Mesenchymal stem cell (in vitro differentiated cells and primary cell): ENCODE measurements around the gene MYO1E.
A peak's percentile ranks its signal among the peaks of the same experiment; 100 is the strongest.

Experiments
- DNase-seq: peaks from one replicate; pipeline ENCODE4 v3.0.0-alpha.2; 2013
- H2AFZ ChIP-seq: one replicate; pipeline ENCODE4 v1.6.1; 2013; ENCODE audit warnings: low read depth, mild to moderate bottlenecking, control low read depth, inconsistent platforms, low read length, moderate library complexity
- H2AK5ac ChIP-seq: 2 replicates; pipeline ENCODE4 v1.6.1; 2013; ENCODE audit warnings: low read length, moderate library complexity, mild to moderate bottlenecking, inconsistent platforms; ENCODE audit not compliant: severe bottlenecking
- H2BK120ac ChIP-seq: one replicate; pipeline ENCODE4 v1.6.1; 2013; ENCODE audit warnings: low read depth, mild to moderate bottlenecking, inconsistent platforms, low read length, moderate library complexity
- H2BK12ac ChIP-seq, 2 experiments: one replicate each; pipeline ENCODE4 v1.6.1; 2013; ENCODE audit warnings: inconsistent platforms in 2 of 2, low read length in 2 of 2, mild to moderate bottlenecking in 2 of 2, moderate library complexity in 2 of 2, control low read depth in 1 of 2
- H2BK15ac ChIP-seq: one replicate; pipeline ENCODE4 v1.6.1; 2013; ENCODE audit warnings: mild to moderate bottlenecking, low read depth, inconsistent platforms; ENCODE audit not compliant: poor library complexity, severe bottlenecking
- H2BK5ac ChIP-seq: 2 replicates; pipeline ENCODE4 v1.6.1; 2013; ENCODE audit warnings: low read depth, mild to moderate bottlenecking, low read length, control low read depth, inconsistent platforms; ENCODE audit not compliant: poor library complexity, severe bottlenecking
- H3K14ac ChIP-seq, 2 experiments: one replicate each; pipeline ENCODE4 v1.6.1; 2013; ENCODE audit warnings: inconsistent platforms in 2 of 2, low read length in 2 of 2, control low read depth in 1 of 2, mild to moderate bottlenecking in 1 of 2, moderate library complexity in 1 of 2
- H3K18ac ChIP-seq, 2 experiments: one replicate each; pipeline ENCODE4 v1.6.1; 2013; ENCODE audit warnings: inconsistent platforms in 2 of 2, low read length in 2 of 2, control low read depth in 1 of 2, low read depth in 1 of 2, mild to moderate bottlenecking in 1 of 2
- H3K23ac ChIP-seq, 2 experiments: one replicate each; pipeline ENCODE4 v1.6.1; 2013; ENCODE audit warnings: inconsistent platforms in 2 of 2, low read length in 2 of 2, mild to moderate bottlenecking in 2 of 2, moderate library complexity in 2 of 2, control low read depth in 1 of 2
- H3K27ac ChIP-seq: 2 replicates; pipeline ENCODE4 v1.5.1; 2013; ENCODE audit warnings: mild to moderate bottlenecking, moderate library complexity, low read length, control low read depth, inconsistent platforms; ENCODE audit not compliant: poor library complexity, severe bottlenecking
- H3K27me3 ChIP-seq, 2 experiments: 2 replicates each; pipeline versions ENCODE4 v1.6.1 to v1.7.0; 2013; ENCODE audit warnings: low read length in 2 of 2, mild to moderate bottlenecking in 2 of 2, moderate library complexity in 2 of 2, control low read depth in 1 of 2, inconsistent platforms in 1 of 2; ENCODE audit not compliant: control insufficient read depth in 1 of 2, insufficient read depth in 1 of 2
- H3K36me3 ChIP-seq, 2 experiments: 2 replicates each; pipeline versions ENCODE4 v1.6.1 to v1.7.0; 2013; ENCODE audit warnings: low read length in 2 of 2, control low read depth in 1 of 2, inconsistent platforms in 1 of 2, low read depth in 1 of 2, mild to moderate bottlenecking in 1 of 2; ENCODE audit not compliant: insufficient read depth in 2 of 2, control insufficient read depth in 1 of 2
- H3K4ac ChIP-seq, 2 experiments: one replicate each; pipeline ENCODE4 v1.6.1; 2013; ENCODE audit warnings: inconsistent platforms in 2 of 2, low read length in 2 of 2, mild to moderate bottlenecking in 2 of 2, moderate library complexity in 2 of 2, control low read depth in 1 of 2, low read depth in 1 of 2
- H3K4me1 ChIP-seq: 2 replicates; pipeline ENCODE4 v1.6.1; 2013; ENCODE audit warnings: low read depth, low read length, control low read depth; ENCODE audit not compliant: control insufficient read depth, insufficient read depth
- H3K4me2 ChIP-seq: 2 replicates; pipeline ENCODE4 v1.6.1; 2013; ENCODE audit warnings: low read length, mild to moderate bottlenecking, inconsistent platforms; ENCODE audit not compliant: poor library complexity, severe bottlenecking
- H3K4me3 ChIP-seq, 2 experiments: 2 replicates each; pipeline versions ENCODE4 v1.5.1 to v1.7.0; 2013; ENCODE audit warnings: low read length in 2 of 2, mild to moderate bottlenecking in 2 of 2, control low read depth in 1 of 2, low read depth in 1 of 2; ENCODE audit not compliant: insufficient read depth in 1 of 2
- H3K79me1 ChIP-seq: replicated peaks from 2 replicates; pipeline ENCODE4 v1.6.1; 2013; ENCODE audit warnings: mild to moderate bottlenecking, control low read depth, low read length, inconsistent platforms; ENCODE audit not compliant: poor library complexity, severe bottlenecking
- H3K9ac ChIP-seq: 2 replicates; pipeline ENCODE4 v1.7.0; 2013; ENCODE audit warnings: mild to moderate bottlenecking, low read length, moderate library complexity
- H3K9me3 ChIP-seq: 2 replicates; pipeline ENCODE4 v1.7.0; 2013; ENCODE audit warnings: mild to moderate bottlenecking, low read length; ENCODE audit not compliant: control insufficient read depth
- H4K8ac ChIP-seq: one replicate; pipeline ENCODE4 v1.6.1; 2013; ENCODE audit warnings: inconsistent platforms, mild to moderate bottlenecking, low read length, moderate library complexity
- H4K91ac ChIP-seq: one replicate; pipeline ENCODE4 v1.6.1; 2013; ENCODE audit warnings: mild to moderate bottlenecking, low read length, inconsistent platforms
- WGBS: methylation state at CpG from one replicate; pipeline ENCODE4 v1.1.7; 2013; ENCODE audit warnings: mixed read lengths; 5-methylcytosine and 5-hydroxymethylcytosine counted together

The MYO1E gene

DNA sequence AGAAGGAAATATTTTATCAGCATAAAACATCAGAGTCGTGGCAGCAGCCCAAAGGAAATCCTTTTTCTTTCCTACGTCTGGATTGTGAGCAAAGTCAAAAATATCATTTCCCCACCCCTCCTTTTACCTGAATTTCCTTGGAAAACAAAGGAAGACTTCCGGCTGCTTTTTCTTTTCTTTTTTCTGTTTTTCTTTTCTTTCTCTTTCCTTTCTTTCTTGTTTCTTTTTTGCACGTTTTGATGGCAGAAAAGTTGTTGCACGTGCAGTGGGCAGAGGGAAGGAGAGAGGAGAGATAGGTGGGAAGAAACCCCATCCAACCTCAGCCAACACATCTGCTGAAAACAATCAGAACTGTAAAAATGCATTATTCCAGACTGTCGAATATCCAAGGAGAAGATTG, 544 bp upstream of the MYO1E start:
- H2BK120ac ChIP-seq = no peak overlapping the region
- no peaks in the 10 kb centered on the region for H3K27me3 ChIP-seq
- 27% methylated on average over 3 of the region's 6 CpGs for WGBS

DNA sequence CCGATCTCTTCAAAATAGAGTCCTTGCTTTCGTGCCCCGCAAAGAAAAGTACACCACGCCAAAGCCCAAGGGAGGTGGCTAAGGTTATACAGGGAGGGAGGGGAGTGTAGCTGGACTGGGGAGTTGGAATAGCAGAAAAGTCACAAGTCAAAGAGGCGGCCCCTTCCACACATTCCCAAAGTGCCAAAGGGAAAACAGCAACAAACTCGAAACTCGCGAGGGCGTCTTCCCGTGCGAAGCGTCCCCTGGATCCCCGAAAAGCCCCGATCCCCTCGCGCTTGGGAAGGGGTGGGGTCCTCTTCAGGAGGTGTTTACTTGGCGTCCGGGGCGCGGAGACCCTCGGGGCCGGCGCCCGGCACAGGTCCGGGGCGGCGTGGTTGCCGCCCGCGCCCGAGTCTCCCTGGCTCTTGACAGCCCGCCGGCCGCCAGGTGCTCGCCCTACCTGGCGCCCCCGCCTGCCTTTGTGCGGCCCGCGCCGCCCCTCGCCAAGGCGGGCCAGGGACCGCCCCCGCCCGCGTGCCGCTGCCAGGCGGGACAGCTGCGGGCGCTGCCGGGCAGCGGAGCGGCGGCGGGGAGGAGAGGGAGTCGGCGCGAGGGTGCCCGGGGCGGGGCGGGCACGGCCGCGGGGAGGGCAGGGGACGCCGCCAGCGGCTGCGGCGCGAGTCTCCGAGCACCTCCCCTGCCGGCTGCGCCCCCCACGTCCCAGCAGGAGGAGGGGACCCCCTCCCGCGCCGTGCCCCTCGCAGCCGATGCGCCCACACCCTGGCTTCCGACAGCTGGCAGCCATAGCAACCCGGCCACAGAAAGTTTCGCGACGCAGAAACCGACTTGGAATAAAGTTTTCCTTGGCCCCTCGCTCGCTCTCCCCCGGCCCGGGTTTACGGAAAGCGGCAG, 966 bp downstream of the MYO1E start:
- Histone ChIP-seq H2BK15ac (peak overlapping the region; percentile 96), H3K4me3 (peak overlapping the region; percentile 79 to 97), H4K91ac (no peak overlapping the region), H3K4me2 (peak overlapping the region; percentile 82), H3K4me1 (peaks cover 5% of the 10 kb centered on the region), H3K18ac (peak overlapping the region; percentile 73 to 93), H3K14ac (peak overlapping the region; percentile 40 to 79), H2AK5ac (no peak overlapping the region), H3K23ac (peak overlapping the region in 1 of 2 experiments; percentile 75), H3K4ac (peak overlapping the region; percentile 82 to 94), H2BK5ac (peak overlapping the region; percentile 98), H3K9ac (peak overlapping the region; percentile 90), H3K36me3 (peaks cover 0 to 20% of the 10 kb centered on the region in 2 experiments), H3K27ac (peak overlapping the region; percentile 95), H2BK12ac (peak overlapping the region; percentile 31 to 72), H3K9me3 (no peaks in the 10 kb centered on the region), H2BK120ac (peak overlapping the region; percentile 65), H4K8ac (peak overlapping the region; percentile 56), H3K79me1 (peaks cover 2% of the 10 kb centered on the region), H2AFZ (peak overlapping the region; percentile 54), H3K27me3 (no peaks in the 10 kb centered on the region)
- DNase-seq = no peak
- WGBS = 2% methylated on average over 59 of the region's 93 CpGs

More for the DNA sequence above, 544 bp upstream of the MYO1E start:
- H3K4me2 ChIP-seq = peak overlapping the region; percentile 76
- H2AK5ac ChIP-seq = no peak overlapping the region
- peaks cover 2% of the 10 kb centered on the region for H3K79me1 ChIP-seq
- H4K8ac ChIP-seq = no peak overlapping the region
- H2BK15ac ChIP-seq = no peak overlapping the region
- no peak overlapping the region for H3K4ac ChIP-seq
- no peak overlapping the region for H4K91ac ChIP-seq
- peaks cover 4% of the 10 kb centered on the region for H3K4me1 ChIP-seq
- peaks cover 0 to 12% of the 10 kb centered on the region in 2 experiments for H3K36me3 ChIP-seq
- H3K9ac ChIP-seq = peak overlapping the region; percentile 90
- no peaks in the 10 kb centered on the region for H3K9me3 ChIP-seq
- H2BK5ac ChIP-seq = peak overlapping the region; percentile 80
- no peak overlapping the region for H3K23ac ChIP-seq
- H3K27ac ChIP-seq = peak overlapping the region; percentile 95
- H3K14ac ChIP-seq = no peak overlapping the region
- no peak overlapping the region for H2AFZ ChIP-seq
- H2BK12ac ChIP-seq = no peak overlapping the region
- H3K4me3 ChIP-seq = peak overlapping the region in 1 of 2 experiments; percentile 79
- DNase-seq = no peak
- no peak overlapping the region for H3K18ac ChIP-seq

DNA sequence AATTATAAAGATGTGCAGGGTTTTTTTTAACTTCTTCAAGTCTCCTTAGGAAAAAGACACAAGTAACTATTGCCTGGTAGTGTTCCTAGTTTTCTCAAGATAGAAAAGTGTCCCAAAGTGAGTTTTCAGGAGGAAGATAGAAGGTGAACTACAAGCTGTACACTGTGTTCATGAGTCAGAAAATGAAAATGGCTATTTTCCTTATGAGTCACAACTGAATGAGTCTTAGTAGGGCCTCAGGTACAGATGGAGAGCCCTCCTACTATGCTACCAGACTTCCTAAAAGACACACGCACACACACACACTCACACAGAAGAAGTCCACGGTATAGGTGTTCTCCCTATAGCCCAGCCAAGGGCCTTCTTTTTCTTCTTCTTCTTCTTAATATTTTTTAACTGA, 3.1 kb downstream of the MYO1E start:
- Histone ChIP-seq H2AFZ (no peak overlapping the region), H3K23ac (no peak overlapping the region), H3K79me1 (peaks cover 2% of the 10 kb centered on the region), H2BK12ac (no peak overlapping the region), H3K4me2 (no peak overlapping the region), H3K27ac (no peak overlapping the region), H3K4me3 (peak overlapping the region in 1 of 2 experiments; percentile 79), H3K18ac (no peak overlapping the region), H4K91ac (no peak overlapping the region), H2BK5ac (no peak overlapping the region), H3K14ac (no peak overlapping the region), H4K8ac (no peak overlapping the region), H3K9me3 (no peaks in the 10 kb centered on the region), H2AK5ac (no peak overlapping the region), H2BK120ac (no peak overlapping the region), H3K27me3 (no peaks in the 10 kb centered on the region), H3K4me1 (peaks cover 6% of the 10 kb centered on the region), H3K9ac (no peak overlapping the region), H3K4ac (no peak overlapping the region), H3K36me3 (peaks cover 0 to 24% of the 10 kb centered on the region in 2 experiments), H2BK15ac (no peak overlapping the region)
- WGBS = 90% methylated on average over 2 of the region's 2 CpGs
- no peak for DNase-seq

DNA sequence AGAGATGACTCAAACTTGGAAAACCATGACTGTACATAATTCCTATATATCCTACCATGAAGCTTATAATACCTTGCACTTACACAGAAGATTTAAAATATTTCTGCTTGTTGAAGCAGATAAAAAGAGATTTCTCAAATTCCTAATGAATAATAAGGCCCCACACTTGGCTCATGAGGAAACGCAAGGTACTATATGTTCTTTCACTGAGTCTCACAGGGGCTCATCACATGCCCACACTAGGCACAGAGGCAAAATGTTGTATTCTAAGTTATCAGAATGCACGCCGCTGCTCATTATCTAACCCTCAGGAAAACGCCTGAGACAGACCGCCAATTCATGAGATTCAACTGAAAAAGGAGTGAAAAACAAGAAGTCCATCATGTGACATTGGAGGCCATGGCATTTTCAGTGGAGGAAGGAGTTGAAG, 5.6 kb downstream of the MYO1E start:
- Histone ChIP-seq H2AK5ac (no peak overlapping the region), H3K79me1 (peaks cover 2% of the 10 kb centered on the region)
- 96% methylated on average over 5 of the region's 5 CpGs for WGBS

More for the DNA sequence above, 5.6 kb downstream of the MYO1E start:
- Histone ChIP-seq H3K4me3 (peak overlapping the region in 1 of 2 experiments; percentile 42), H3K36me3 (peaks cover 0 to 41% of the 10 kb centered on the region in 2 experiments), H3K18ac (no peak overlapping the region), H3K9me3 (no peaks in the 10 kb centered on the region), H3K27me3 (no peaks in the 10 kb centered on the region), H2BK120ac (no peak overlapping the region), H2BK12ac (no peak overlapping the region), H3K4ac (no peak overlapping the region), H2AFZ (no peak overlapping the region), H3K27ac (no peak overlapping the region), H3K23ac (no peak overlapping the region), H2BK5ac (no peak overlapping the region), H3K9ac (peak overlapping the region; percentile 20), H2BK15ac (no peak overlapping the region), H3K4me2 (no peak overlapping the region), H3K4me1 (peaks cover 6% of the 10 kb centered on the region), H4K91ac (no peak overlapping the region), H4K8ac (no peak overlapping the region), H3K14ac (no peak overlapping the region)
- DNase-seq = no peak
